HCT116 (cell line): Measurements from ENCODE around the gene HRH2. TPM values are rescaled to one million over a fixed set of nuclear protein-coding genes. Genes with fewer than 3 reads are reported as not detected.

Experiments
- ATAC-seq: fragments of 200-7000 bp; cut with Tn5 transposase; 2 replicates; pipeline ENCODE4 v1.9.1; 2020; ENCODE audit warnings: mild to moderate bottlenecking, moderate library complexity
- BruUV-seq: library from RNA; stranded (reverse); fragments of 400-500 nt; replicated peaks from 2 replicates; lab custom pipeline; 2021; lab: Mats Ljungman, UMichigan
- CTCF ChIA-PET: fragments of 300-600 bp; sonication (Branson Sonifier 250); formaldehyde crosslinking; loops from one replicate; lab custom pipeline; 2021; ENCODE audit warnings: antibody characterized with exemption; lab: Charles Lee
- POLR2A ChIA-PET: fragments of 300-600, 350-600 bp; sonication (Branson Sonifier 250); formaldehyde crosslinking; loops from one replicate; lab custom pipeline; 2021; ENCODE audit warnings: antibody characterized with exemption; lab: Charles Lee
- RAD21 ChIA-PET, 2 experiments: fragments of 300-600 bp; sonication (Branson Sonifier 250); formaldehyde crosslinking; loops; one replicate each; lab custom pipeline; 2023; ENCODE audit warnings: low total read pairs in 2 of 2; ENCODE audit not compliant: uncharacterized antibody in 2 of 2, unreplicated experiment in 2 of 2, low non-redundant PET in 1 of 2; lab: Charles Lee
- DNase-seq: peaks from one replicate; pipeline ENCODE4 v3.0.0-alpha.2; 2010; ENCODE audit warnings: low read depth, low spot score
- H2AFZ ChIP-seq: fragments of 200-600 bp; shearing (Covaris generic), sonication (generic); 2 replicates; pipeline ENCODE4 v1.6.1; 2017; ENCODE audit warnings: low read depth, mixed run types, mixed read lengths, antibody characterized with exemption, low read length; ENCODE audit not compliant: poor library complexity, severe bottlenecking
- H3K27ac ChIP-seq: 2 replicates; pipeline ENCODE4 v1.5.1; 2012; ENCODE audit warnings: low read depth, low read length
- H3K27me3 ChIP-seq: fragments of 200-600 bp; sonication (generic); 2 replicates; pipeline ENCODE4 v1.6.1; 2016; ENCODE audit warnings: mixed run types, low read length, mixed read lengths; ENCODE audit not compliant: insufficient read depth
- H3K36me3 ChIP-seq, 2 experiments: fragments of 200-500 bp in 1 of 2; fragments of 200-600 bp in 1 of 2; sonication (Bioruptor generic) in 1 of 2; sonication (generic) in 1 of 2; 2 replicates each; pipeline versions ENCODE4 v1.5.1 to v1.6.1; 2014 to 2016; ENCODE audit warnings: low read length in 2 of 2, inconsistent platforms in 1 of 2, mixed read lengths in 1 of 2, mixed run types in 1 of 2; ENCODE audit not compliant: insufficient read depth in 2 of 2, control insufficient read depth in 1 of 2
- H3K4me1 ChIP-seq, 2 experiments: fragments of 200-600 bp in 1 of 2; sonication (generic) in 1 of 2; 2 replicates each; pipeline versions ENCODE4 v1.5.1 to v1.6.1; 2012 to 2017; ENCODE audit warnings: low read length in 2 of 2, inconsistent platforms in 1 of 2, mild to moderate bottlenecking in 1 of 2, mixed read lengths in 1 of 2, mixed run types in 1 of 2, moderate library complexity in 1 of 2; ENCODE audit not compliant: insufficient read depth in 2 of 2, control insufficient read depth in 1 of 2
- H3K4me2 ChIP-seq: fragments of 200-600 bp; sonication (generic); 2 replicates; pipeline ENCODE4 v1.6.1; 2017; ENCODE audit warnings: mixed run types, low read length, mixed read lengths
- H3K4me3 ChIP-seq, 2 experiments: fragments of 200-600 bp in 1 of 2; sonication (generic) in 1 of 2; replicated peaks in 1 of 2; 2 replicates each; pipeline ENCODE4 v1.5.1; 2011 to 2016; ENCODE audit warnings: low read length in 2 of 2, control low read depth in 1 of 2, low read depth in 1 of 2, mild to moderate bottlenecking in 1 of 2, mixed read lengths in 1 of 2, mixed run types in 1 of 2
- H3K79me2 ChIP-seq: fragments of 200-600 bp; sonication (generic); 2 replicates; pipeline ENCODE4 v1.6.1; 2017; ENCODE audit warnings: mild to moderate bottlenecking, mixed run types, low read length, moderate library complexity, mixed read lengths; ENCODE audit not compliant: insufficient read depth
- H3K9ac ChIP-seq: fragments of 200-600 bp; sonication (generic); 2 replicates; pipeline ENCODE4 v1.6.1; 2016; ENCODE audit warnings: low read length, mixed read lengths
- H3K9me2 ChIP-seq: fragments of 200-600 bp; sonication (generic), shearing (Covaris generic); 2 replicates; pipeline ENCODE4 v1.6.1; 2017; ENCODE audit warnings: mixed run types, mild to moderate bottlenecking, moderate library complexity; ENCODE audit not compliant: insufficient read depth
- H3K9me3 ChIP-seq, 2 experiments: fragments of 200-500 bp in 1 of 2; fragments of 200-600 bp in 1 of 2; sonication (Bioruptor generic) in 1 of 2; sonication (generic) in 1 of 2; 2 replicates each; pipeline ENCODE4 v1.6.1; 2014 to 2017; ENCODE audit warnings: low read length in 2 of 2, mixed read lengths in 2 of 2, inconsistent platforms in 1 of 2, low read depth in 1 of 2, mild to moderate bottlenecking in 1 of 2, mixed run types in 1 of 2, moderate library complexity in 1 of 2; ENCODE audit not compliant: control insufficient read depth in 1 of 2, insufficient read depth in 1 of 2
- H4K20me1 ChIP-seq: fragments of 200-600 bp; sonication (generic), shearing (Covaris generic); 2 replicates; pipeline ENCODE4 v1.6.1; 2017; ENCODE audit warnings: mixed run types, mild to moderate bottlenecking, moderate library complexity; ENCODE audit not compliant: insufficient read depth
- CBX3 ChIP-seq: IDR thresholded peaks from 2 replicates; pipeline ENCODE4 v1.6.1; 2012; ENCODE audit warnings: low read depth
- CEBPB ChIP-seq: IDR thresholded peaks from 2 replicates; pipeline ENCODE4 v1.6.1; 2012; ENCODE audit warnings: low read depth
- EGR1 ChIP-seq: IDR thresholded peaks from 2 replicates; pipeline ENCODE4 v1.6.1; 2012; ENCODE audit warnings: low read depth
- ELF1 ChIP-seq: IDR thresholded peaks from 2 replicates; pipeline ENCODE4 v1.6.1; 2012; ENCODE audit warnings: low read depth, borderline replicate concordance
- FOSL1 ChIP-seq: IDR thresholded peaks from 2 replicates; pipeline ENCODE4 v1.6.1; 2012; ENCODE audit warnings: low read depth
- POLR2AphosphoS5 ChIP-seq: IDR thresholded peaks from 2 replicates; pipeline ENCODE4 v1.6.1; 2011; ENCODE audit warnings: mild to moderate bottlenecking, low read depth, low read length, moderate library complexity
- SIN3A ChIP-seq: IDR thresholded peaks from 2 replicates; pipeline ENCODE4 v1.6.1; 2012; ENCODE audit warnings: low read depth
- SP1 ChIP-seq: IDR thresholded peaks from 2 replicates; pipeline ENCODE4 v1.6.1; 2012; ENCODE audit warnings: low read depth
- SRF ChIP-seq: IDR thresholded peaks from 2 replicates; pipeline ENCODE4 v1.6.1; 2012; ENCODE audit warnings: low read depth
- TCF7L2 ChIP-seq: IDR thresholded peaks from 2 replicates; pipeline ENCODE4 v1.7.0; 2011; ENCODE audit warnings: borderline replicate concordance, inconsistent platforms; ENCODE audit not compliant: insufficient read depth, insufficient read length; ENCODE audit errors: extremely low read depth
- YY1 ChIP-seq: IDR thresholded peaks from 2 replicates; pipeline ENCODE4 v1.6.1; 2011; ENCODE audit warnings: low read length, low read depth, moderate library complexity, mild to moderate bottlenecking; ENCODE audit not compliant: insufficient replicate concordance; ENCODE audit errors: extremely low read depth
- ZFX ChIP-seq: fragments of 450-650 bp; IDR thresholded peaks from 2 replicates; pipeline ENCODE4 v1.6.1; 2017
- ZNF274 ChIP-seq: fragments of 200-500 bp; sonication (Bioruptor generic); IDR thresholded peaks from 2 replicates; pipeline ENCODE4 v1.6.1; 2014; ENCODE audit warnings: mild to moderate bottlenecking, low read depth, low read length, inconsistent platforms
- intact Hi-C: fragments of 100-400 bp; cut with micrococcal nuclease; formaldehyde crosslinking; loops from 2 replicates; pipeline ENCODE4 v1.10.0; 2022
- total RNA-seq: library from RNA; stranded (reverse); gene quantifications from one replicate; pipeline ENCODE4 v1.2.1, GENCODE V29; 2021; ENCODE audit not compliant: unreplicated experiment
- TF ChIP-seq, protein P1 (sequence below): IDR thresholded peaks from 2 replicates; pipeline ENCODE4 v1.6.1; 2012
- TF ChIP-seq, protein P2 (sequence below), 3 experiments: fragments of 200-600 bp in 1 of 3; sonication (generic) in 1 of 3; IDR thresholded peaks in 2 of 3; conservative IDR thresholded peaks in 1 of 3; 2 replicates each; pipeline ENCODE4 v1.5.1; 2012 to 2017; ENCODE audit warnings: low read depth in 2 of 3, low read length in 2 of 3, antibody characterized with exemption in 1 of 3, borderline replicate concordance in 1 of 3, control low read depth in 1 of 3, mild to moderate bottlenecking in 1 of 3, mixed read lengths in 1 of 3, mixed run types in 1 of 3, moderate library complexity in 1 of 3; ENCODE audit not compliant: insufficient read depth in 1 of 3
- TF ChIP-seq, protein P3 (sequence below): IDR thresholded peaks from 2 replicates; pipeline ENCODE4 v1.6.1; 2011; ENCODE audit warnings: mild to moderate bottlenecking, low read length, moderate library complexity; ENCODE audit not compliant: insufficient replicate concordance; ENCODE audit errors: extremely low read depth

The HRH2 gene
- total RNA-seq, 1 experiment from 2014 or later: 0.12 TPM

GRCh38 chr5:175751369-175751768, 93.5 kb downstream of the HRH2 start:
- Histone ChIP-seq H3K9me3 (no peaks in the 10 kb centered on the region), H3K27me3 (peaks cover 4% of the 10 kb centered on the region; the same call in 1 of the 2 replicates)

More at GRCh38 chr5:175751369-175751768, 93.5 kb downstream of the HRH2 start:
- TF ChIP-seq ZFX (no peak), EGR1 (no peak), ELF1 (no peak), TCF7L2 (no peak), CEBPB (no peak), YY1 (no peak), POLR2AphosphoS5 (no peak), ZNF274 (no peak), FOSL1 (no peak), SRF (no peak), SP1 (no peak), CBX3 (no peak), SIN3A (no peak)
- TF ChIP-seq, protein P1, sequence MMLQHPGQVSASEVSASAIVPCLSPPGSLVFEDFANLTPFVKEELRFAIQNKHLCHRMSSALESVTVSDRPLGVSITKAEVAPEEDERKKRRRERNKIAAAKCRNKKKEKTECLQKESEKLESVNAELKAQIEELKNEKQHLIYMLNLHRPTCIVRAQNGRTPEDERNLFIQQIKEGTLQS: no peak
- TF ChIP-seq, protein P2, sequence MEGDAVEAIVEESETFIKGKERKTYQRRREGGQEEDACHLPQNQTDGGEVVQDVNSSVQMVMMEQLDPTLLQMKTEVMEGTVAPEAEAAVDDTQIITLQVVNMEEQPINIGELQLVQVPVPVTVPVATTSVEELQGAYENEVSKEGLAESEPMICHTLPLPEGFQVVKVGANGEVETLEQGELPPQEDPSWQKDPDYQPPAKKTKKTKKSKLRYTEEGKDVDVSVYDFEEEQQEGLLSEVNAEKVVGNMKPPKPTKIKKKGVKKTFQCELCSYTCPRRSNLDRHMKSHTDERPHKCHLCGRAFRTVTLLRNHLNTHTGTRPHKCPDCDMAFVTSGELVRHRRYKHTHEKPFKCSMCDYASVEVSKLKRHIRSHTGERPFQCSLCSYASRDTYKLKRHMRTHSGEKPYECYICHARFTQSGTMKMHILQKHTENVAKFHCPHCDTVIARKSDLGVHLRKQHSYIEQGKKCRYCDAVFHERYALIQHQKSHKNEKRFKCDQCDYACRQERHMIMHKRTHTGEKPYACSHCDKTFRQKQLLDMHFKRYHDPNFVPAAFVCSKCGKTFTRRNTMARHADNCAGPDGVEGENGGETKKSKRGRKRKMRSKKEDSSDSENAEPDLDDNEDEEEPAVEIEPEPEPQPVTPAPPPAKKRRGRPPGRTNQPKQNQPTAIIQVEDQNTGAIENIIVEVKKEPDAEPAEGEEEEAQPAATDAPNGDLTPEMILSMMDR (IDR thresholded peaks at IDR 0.05 in 2 of 3, conservative IDR thresholded peaks at IDR 0.05 in 1 of 3; ENCODE audit: borderline replicate concordance in 1 of 3, insufficient read depth in 1 of 3, low read depth in 2 of 3, low read length in 2 of 3): no peak
- TF ChIP-seq, protein P3, sequence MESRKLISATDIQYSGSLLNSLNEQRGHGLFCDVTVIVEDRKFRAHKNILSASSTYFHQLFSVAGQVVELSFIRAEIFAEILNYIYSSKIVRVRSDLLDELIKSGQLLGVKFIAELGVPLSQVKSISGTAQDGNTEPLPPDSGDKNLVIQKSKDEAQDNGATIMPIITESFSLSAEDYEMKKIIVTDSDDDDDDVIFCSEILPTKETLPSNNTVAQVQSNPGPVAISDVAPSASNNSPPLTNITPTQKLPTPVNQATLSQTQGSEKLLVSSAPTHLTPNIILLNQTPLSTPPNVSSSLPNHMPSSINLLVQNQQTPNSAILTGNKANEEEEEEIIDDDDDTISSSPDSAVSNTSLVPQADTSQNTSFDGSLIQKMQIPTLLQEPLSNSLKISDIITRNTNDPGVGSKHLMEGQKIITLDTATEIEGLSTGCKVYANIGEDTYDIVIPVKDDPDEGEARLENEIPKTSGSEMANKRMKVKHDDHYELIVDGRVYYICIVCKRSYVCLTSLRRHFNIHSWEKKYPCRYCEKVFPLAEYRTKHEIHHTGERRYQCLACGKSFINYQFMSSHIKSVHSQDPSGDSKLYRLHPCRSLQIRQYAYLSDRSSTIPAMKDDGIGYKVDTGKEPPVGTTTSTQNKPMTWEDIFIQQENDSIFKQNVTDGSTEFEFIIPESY: no peak
- Histone ChIP-seq H2AFZ (no peak overlapping the region), H4K20me1 (no peaks in the 10 kb centered on the region), H3K4me1 (peaks cover 6 to 15% of the 10 kb centered on the region in 2 experiments; a peak in 3 of 4 replicates), H3K9me2 (no peaks in the 10 kb centered on the region), H3K79me2 (no peaks in the 10 kb centered on the region), H3K9ac (no peak overlapping the region), H3K27ac (no peak overlapping the region), H3K4me3 (no peak overlapping the region), H3K36me3 (no peaks in the 10 kb centered on the region), H3K4me2 (no peak overlapping the region)
- ChIA-PET RAD21 (no interaction called here), CTCF (no interaction called here), POLR2A (no interaction called here)
- no peak for DNase-seq
- ATAC-seq: no peak
- no TSS peak for BruUV-seq
- intact Hi-C loops: no loop called here
